ENCODE data around the gene SERPINB4. TPM values are rescaled to one million over a fixed set of nuclear protein-coding genes. Genes with fewer than 3 reads are reported as not detected.

SERPINB4 gene
- total RNA-seq, 1 experiment from 2014 or later, result 0.40 TPM

DNA sequence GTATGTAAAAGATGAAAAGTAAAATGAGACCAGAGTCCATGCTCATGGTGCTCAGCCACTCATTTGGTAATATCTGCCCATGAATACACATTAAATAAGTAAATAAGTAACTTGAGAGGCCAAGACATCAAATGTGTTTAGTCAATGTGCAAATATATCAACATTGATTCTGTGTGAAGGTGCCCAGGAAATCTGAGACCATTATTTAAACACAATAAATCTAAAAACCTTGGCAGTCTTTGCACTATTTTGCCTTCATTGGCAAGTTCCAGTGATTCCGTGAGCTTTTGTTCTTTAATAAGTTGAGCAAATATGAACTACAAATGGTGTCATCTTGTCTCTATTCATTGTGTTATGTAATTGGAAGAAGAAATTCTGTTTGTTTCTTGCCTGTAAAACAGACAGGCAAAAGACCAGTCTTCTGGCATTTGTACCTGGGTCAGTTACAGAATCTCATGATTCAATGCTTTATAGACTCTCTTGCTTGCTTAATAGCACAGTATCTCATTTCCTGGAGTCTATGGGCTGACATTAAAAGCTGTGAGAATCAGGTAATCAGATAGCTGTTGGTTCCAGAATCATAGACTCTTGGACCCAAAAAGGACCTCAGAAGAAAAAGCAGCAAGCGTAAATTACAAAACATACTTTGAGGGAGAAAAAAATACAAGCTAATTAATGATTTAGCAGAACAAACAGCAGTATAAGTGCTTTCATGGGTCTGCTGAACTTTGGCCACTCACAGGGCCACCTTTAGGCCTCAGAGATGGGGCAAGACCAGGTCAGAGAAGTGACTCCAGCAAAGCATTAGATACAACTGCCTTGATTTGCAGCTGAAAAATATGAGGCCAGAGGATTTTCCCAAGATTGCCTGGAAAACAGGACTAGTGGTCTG, 37.6 kb upstream of the SERPINB4 start:
- peak overlapping the region; percentile 100 for H3K27ac ChIP-seq (ENCODE audit: low read length)
- ATAC-seq (peak; percentile 54), DNase-seq (peak; percentile 93)
- peak overlapping the region; percentile 17 for H3K4me3 ChIP-seq (ENCODE audit: low read length)
- TF ChIP-seq EZH2 (IDR thresholded peaks at IDR 0.05; ENCODE audit: low read length, unreplicated experiment) (no peak), EZH2phosphoT487 (IDR thresholded peaks at IDR 0.05; ENCODE audit: borderline replicate concordance, low read length) (no peak)
- TF ChIP-seq, protein P1, sequence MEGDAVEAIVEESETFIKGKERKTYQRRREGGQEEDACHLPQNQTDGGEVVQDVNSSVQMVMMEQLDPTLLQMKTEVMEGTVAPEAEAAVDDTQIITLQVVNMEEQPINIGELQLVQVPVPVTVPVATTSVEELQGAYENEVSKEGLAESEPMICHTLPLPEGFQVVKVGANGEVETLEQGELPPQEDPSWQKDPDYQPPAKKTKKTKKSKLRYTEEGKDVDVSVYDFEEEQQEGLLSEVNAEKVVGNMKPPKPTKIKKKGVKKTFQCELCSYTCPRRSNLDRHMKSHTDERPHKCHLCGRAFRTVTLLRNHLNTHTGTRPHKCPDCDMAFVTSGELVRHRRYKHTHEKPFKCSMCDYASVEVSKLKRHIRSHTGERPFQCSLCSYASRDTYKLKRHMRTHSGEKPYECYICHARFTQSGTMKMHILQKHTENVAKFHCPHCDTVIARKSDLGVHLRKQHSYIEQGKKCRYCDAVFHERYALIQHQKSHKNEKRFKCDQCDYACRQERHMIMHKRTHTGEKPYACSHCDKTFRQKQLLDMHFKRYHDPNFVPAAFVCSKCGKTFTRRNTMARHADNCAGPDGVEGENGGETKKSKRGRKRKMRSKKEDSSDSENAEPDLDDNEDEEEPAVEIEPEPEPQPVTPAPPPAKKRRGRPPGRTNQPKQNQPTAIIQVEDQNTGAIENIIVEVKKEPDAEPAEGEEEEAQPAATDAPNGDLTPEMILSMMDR (conservative IDR thresholded peaks at IDR 0.05; ENCODE audit: low read depth, low read length), result no peak
- intact Hi-C loops (cut with micrococcal nuclease), result loop anchor here (2.0 to 5.0 kb wide), 3 partner anchors 96 to 151 kb away; partner anchors contain the start of gene SERPINB7
- peak overlapping the region; percentile 74 for H3K4me2 ChIP-seq (ENCODE audit: low read length)
- no peaks in the 10 kb centered on the region for H3K36me3 ChIP-seq (ENCODE audit: low read depth, low read length)
- ChIA-PET CTCF (interaction anchor here (0.6 to 1.4 kb wide), 2 partner anchors 20 to 60 kb away, joined by 5 to 10 read pairs; no protein-coding TSS in a partner anchor), POLR2A (ENCODE audit: unreplicated experiment) (interaction anchor here (0.6 kb wide), 2 partner anchors 63 to 359 kb away, joined by 3 to 14 read pairs; no protein-coding TSS in a partner anchor)
- H3K9me2 ChIP-seq (replicated peaks; ENCODE audit: low read length), result no peaks in the 10 kb centered on the region
- no peaks in the 10 kb centered on the region for H3K9me3 ChIP-seq (ENCODE audit: low read length)
- H3K4me1 ChIP-seq (ENCODE audit: insufficient read depth, low read length), result peaks cover 62% of the 10 kb centered on the region
- H4K20me1 ChIP-seq (ENCODE audit: low read length), result no peaks in the 10 kb centered on the region
- peaks cover 15% of the 10 kb centered on the region for H3F3A ChIP-seq (ENCODE audit: low read length, unreplicated experiment)
- peak overlapping the region; percentile 100 for H3K9ac ChIP-seq (ENCODE audit: low read length)
- TSS peak; percentile 90 for BruUV-seq (replicated peaks)
- H3K27me3 ChIP-seq (ENCODE audit: low read length), result no peaks in the 10 kb centered on the region
- H2AFZ ChIP-seq (ENCODE audit: low read length), result no peak overlapping the region
- H3K79me2 ChIP-seq (ENCODE audit: low read length), result no peaks in the 10 kb centered on the region

DNA sequence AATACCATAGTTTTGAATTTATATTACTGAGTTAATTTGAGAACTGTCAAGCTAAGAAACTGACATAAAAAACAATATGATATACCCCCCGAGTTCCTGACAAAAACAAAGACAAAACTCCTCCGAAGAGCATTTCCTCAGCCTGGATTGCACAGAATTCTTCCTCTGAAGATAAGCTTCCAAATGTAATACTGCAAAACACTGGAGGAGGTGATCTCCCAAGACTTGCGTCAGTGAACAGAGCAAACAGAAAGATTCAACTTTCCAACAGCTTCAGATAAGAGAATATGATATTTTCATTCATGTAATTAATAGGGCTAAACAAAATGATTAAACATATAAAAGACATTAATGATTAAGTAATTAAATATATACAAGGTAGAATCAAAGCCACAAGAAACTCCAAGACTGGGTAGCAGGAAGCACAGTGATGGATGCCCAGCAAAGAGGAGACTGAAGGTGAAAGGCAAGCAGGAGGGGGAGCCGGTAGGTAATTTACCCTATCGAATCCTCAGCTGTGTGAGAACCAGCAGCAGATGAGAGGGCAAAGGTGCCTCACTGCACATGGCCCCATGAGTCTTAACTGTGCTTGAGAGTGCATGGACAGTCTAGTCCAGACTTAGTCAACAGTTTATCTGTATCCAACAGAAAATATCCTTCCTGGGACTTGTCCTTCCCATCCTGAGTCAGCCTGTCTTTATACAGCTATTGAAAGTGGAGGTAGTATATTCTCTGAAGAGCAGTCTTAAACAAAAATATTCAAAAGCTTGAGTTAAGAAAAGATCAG, 36.0 kb upstream of the SERPINB4 start:
- H3K36me3 ChIP-seq (ENCODE audit: low read depth, low read length), result no peaks in the 10 kb centered on the region
- H3K9me2 ChIP-seq (replicated peaks; ENCODE audit: low read length), result no peaks in the 10 kb centered on the region
- H3K27ac ChIP-seq (ENCODE audit: low read length), result peak overlapping the region; percentile 100
- H3K4me3 ChIP-seq (ENCODE audit: low read length), result no peak overlapping the region
- no peak for DNase-seq
- no peak for ATAC-seq
- peaks cover 15% of the 10 kb centered on the region for H3F3A ChIP-seq (ENCODE audit: low read length, unreplicated experiment)
- H3K4me2 ChIP-seq (ENCODE audit: low read length), result peak overlapping the region; percentile 52; the same call in 1 of the 2 replicates
- intact Hi-C loops (cut with micrococcal nuclease), result loop anchor here (2.0 to 5.0 kb wide), 3 partner anchors 97 to 153 kb away; partner anchors contain the start of gene SERPINB7
- H3K9ac ChIP-seq (ENCODE audit: low read length), result peak overlapping the region; percentile 100
- no peaks in the 10 kb centered on the region for H3K79me2 ChIP-seq (ENCODE audit: low read length)
- BruUV-seq (replicated peaks), result no TSS peak
- no peaks in the 10 kb centered on the region for H4K20me1 ChIP-seq (ENCODE audit: low read length)
- ChIA-PET POLR2A (ENCODE audit: unreplicated experiment) (interaction anchor here (0.7 kb wide), 1 partner anchor 166 kb away, joined by 4 read pairs; no protein-coding TSS in a partner anchor), CTCF (interaction anchor here (0.9 to 1.0 kb wide), 2 partner anchors 62 to 169 kb away, joined by 6 read pairs; no protein-coding TSS in a partner anchor)
- TF ChIP-seq, protein P1 (conservative IDR thresholded peaks at IDR 0.05; ENCODE audit: low read depth, low read length), result no peak
- no peak for TF ChIP-seq EZH2phosphoT487 (IDR thresholded peaks at IDR 0.05; ENCODE audit: borderline replicate concordance, low read length)
- no peak for TF ChIP-seq EZH2 (IDR thresholded peaks at IDR 0.05; ENCODE audit: low read length, unreplicated experiment)
- no peaks in the 10 kb centered on the region for H3K27me3 ChIP-seq (ENCODE audit: low read length)
- H2AFZ ChIP-seq (ENCODE audit: low read length), result no peak overlapping the region
- H3K4me1 ChIP-seq (ENCODE audit: insufficient read depth, low read length), result peaks cover 67% of the 10 kb centered on the region
- no peaks in the 10 kb centered on the region for H3K9me3 ChIP-seq (ENCODE audit: low read length)

Measured in PC-3 (cell line).